ENCODE measurements around the gene HOXC12. TPM values are rescaled to one million over a fixed set of nuclear protein-coding genes. Genes with fewer than 3 reads are reported as not detected.

The HOXC12 gene
- total and polyA plus RNA-seq, 2 donors (not counting 1 experiment from before 2014, with no cell fraction given), result not detected

GRCh38 chr12:53924521-53925405 lies 29.9 kb upstream of the HOXC12 start:
- peaks cover 0 to 76% (median 73%) of the 10 kb centered on the region in 4 experiments for H3K27me3 ChIP-seq (replicated peaks in 1 of 4; ENCODE audit: control extremely low read depth in 1 of 4, control insufficient read depth in 3 of 4, insufficient read depth in 4 of 4, low read length in 3 of 4)
- ChIA-PET POLR2A (no interaction called here), CTCF (no interaction called here)
- peaks cover 4 to 12% of the 10 kb centered on the region in 2 donors for H3K4me1 ChIP-seq (ENCODE audit: control insufficient read depth in 2 of 2, insufficient read depth in 2 of 2, low read length in 2 of 2)
- H4K20me1 ChIP-seq (ENCODE audit: control insufficient read depth, insufficient read depth, low read length, poor library complexity, severe bottlenecking), result no peaks in the 10 kb centered on the region
- no peaks in the 10 kb centered on the region for H3K36me3 ChIP-seq (replicated peaks in 1 of 2; ENCODE audit: control extremely low read depth in 1 of 2, control insufficient read depth in 1 of 2, extremely low read depth in 1 of 2, insufficient read depth in 2 of 2, low read length in 1 of 2)
- intact Hi-C loops (cut with micrococcal nuclease), result no loop called here
- Mint-ChIP-seq H3K27me3 (peaks cover 71% of the 10 kb centered on the region), H3K4me1 (no peaks in the 10 kb centered on the region), H3K9me3 (ENCODE audit: insufficient read depth) (no peaks in the 10 kb centered on the region), H3K4me3 (no peak overlapping the region), H3K27ac (no peak overlapping the region)
- H3K4me2 ChIP-seq (replicated peaks; ENCODE audit: low read depth, low read length, poor library complexity, severe bottlenecking), result no peak overlapping the region
- no peak overlapping the region for H3K27ac ChIP-seq (ENCODE audit: low read length in 2 of 2)
- no peaks in the 10 kb centered on the region for H3K79me2 ChIP-seq (ENCODE audit: control insufficient read depth, insufficient read depth, low read length)
- H3K9ac ChIP-seq (ENCODE audit: low read length), result no peak overlapping the region
- DNase-seq (no peak), ATAC-seq (ENCODE audit: low read depth) (no peak)
- no peak overlapping the region for H3K4me3 ChIP-seq (ENCODE audit: control extremely low read depth in 1 of 5, extremely low read depth in 1 of 5, insufficient read depth in 1 of 5, low read depth in 2 of 5, low read length in 4 of 5)
- no peak for TF ChIP-seq EZH2 (IDR thresholded peaks at IDR 0.05; ENCODE audit: borderline replicate concordance, insufficient read depth, low read depth, low read length, poor library complexity, severe bottlenecking)
- TF ChIP-seq CTCF (IDR thresholded peaks at IDR 0.05), result no peak
- WGBS (ENCODE audit: insufficient coverage), result 56% methylated on average over 1 of the region's 2 CpGs
- H3K9me3 ChIP-seq (ENCODE audit: control extremely low read depth in 1 of 3, control insufficient read depth in 2 of 3, insufficient read depth in 1 of 3, low read length in 2 of 3), result peaks cover 0 to 12% (median 0%) of the 10 kb centered on the region in 3 donors
- no peak overlapping the region for H2AFZ ChIP-seq (ENCODE audit: insufficient read depth, low read depth, low read length, poor library complexity, severe bottlenecking)
